Breast epithelium (tissue), 3 donors: ENCODE data around the gene SLC38A10.

ENCODE experiments used
- CTCF ChIP-seq, 3 donors: fragments of 450-650 bp; IDR thresholded peaks; one replicate each; pipeline ENCODE4 v1.5.1; 2016 to 2017; ENCODE audit warnings: antibody characterized with exemption in 3 of 3, mild to moderate bottlenecking in 3 of 3, moderate library complexity in 3 of 3
- POLR2A ChIP-seq: fragments of 450-650 bp; IDR thresholded peaks from one replicate; pipeline ENCODE4 v1.6.1; 2016; ENCODE audit warnings: antibody characterized with exemption, mild to moderate bottlenecking, moderate library complexity

GRCh38 chr17:81241648-81242420 lies 53.3 kb downstream of the SLC38A10 start:
- TF ChIP-seq CTCF (IDR thresholded peaks at IDR 0.05) (peak; percentile 54 to 69 (median 59)), POLR2A (no peak)
